A673 (cell line): ENCODE results near the gene ADAMTS10. TPM values are rescaled to one million over a fixed set of nuclear protein-coding genes. Genes with fewer than 3 reads are reported as not detected.

Source experiments
- BruUV-seq: library from RNA; stranded (reverse); fragments of 400-500 nt; replicated peaks from 2 replicates; lab custom pipeline; 2021; lab: Mats Ljungman, UMichigan
- CTCF ChIA-PET: fragments of 300-600 bp; sonication (Branson Sonifier 250); formaldehyde crosslinking; loops from one replicate; lab custom pipeline; 2022; ENCODE audit warnings: antibody characterized with exemption; lab: Charles Lee
- POLR2A ChIA-PET: fragments of 300-600 bp; sonication (Branson Sonifier 250); formaldehyde crosslinking; loops from one replicate; lab custom pipeline; 2022; ENCODE audit warnings: antibody characterized with exemption; ENCODE audit not compliant: low non-redundant PET; lab: Charles Lee
- DNase-seq: peaks from one replicate; pipeline ENCODE4 v3.0.0-alpha.2; 2015; ENCODE audit warnings: low spot score
- H3K27ac ChIP-seq: fragments of 200-600 bp; sonication (generic); 2 replicates; pipeline ENCODE4 v1.5.1; 2016; ENCODE audit warnings: mixed run types, low read depth, mild to moderate bottlenecking, mixed read lengths, antibody characterized with exemption, low read length; ENCODE audit not compliant: poor library complexity, severe bottlenecking
- H3K27me3 ChIP-seq: fragments of 200-600 bp; sonication (generic); replicated peaks from 2 replicates; pipeline ENCODE4 v1.6.1; 2017; ENCODE audit warnings: mixed run types, low read depth, mild to moderate bottlenecking, mixed read lengths, antibody characterized with exemption, low read length; ENCODE audit not compliant: insufficient read depth, poor library complexity
- H3K36me3 ChIP-seq: fragments of 200-600 bp; sonication (generic); 2 replicates; pipeline ENCODE4 v1.6.1; 2016; ENCODE audit warnings: mixed run types, mild to moderate bottlenecking, mixed read lengths, antibody characterized with exemption, low read length; ENCODE audit not compliant: insufficient read depth, poor library complexity, severe bottlenecking
- H3K4me1 ChIP-seq: fragments of 200-600 bp; sonication (generic); 2 replicates; pipeline ENCODE4 v1.6.1; 2017; ENCODE audit warnings: mixed run types, mild to moderate bottlenecking, mixed read lengths, antibody characterized with exemption, low read length; ENCODE audit not compliant: insufficient read depth, poor library complexity, severe bottlenecking
- H3K4me3 ChIP-seq: fragments of 200-600 bp; sonication (generic); 2 replicates; pipeline ENCODE4 v1.5.1; 2016; ENCODE audit warnings: low read depth, mixed run types, mild to moderate bottlenecking, mixed read lengths, low read length; ENCODE audit not compliant: poor library complexity, severe bottlenecking
- H3K9me3 ChIP-seq: fragments of 200-600 bp; sonication (generic); 2 replicates; pipeline ENCODE4 v1.6.1; 2016; ENCODE audit warnings: mixed run types, low read depth, mild to moderate bottlenecking, mixed read lengths, antibody characterized with exemption, low read length; ENCODE audit not compliant: poor library complexity, severe bottlenecking
- EZH2 ChIP-seq: fragments of 200-600 bp; sonication (generic); IDR thresholded peaks from 2 replicates; pipeline ENCODE4 v1.6.1; 2017; ENCODE audit warnings: borderline replicate concordance, low read depth, mild to moderate bottlenecking, mixed read lengths, antibody characterized with exemption, low read length; ENCODE audit not compliant: poor library complexity, severe bottlenecking
- intact Hi-C: fragments of 100-400 bp; cut with micrococcal nuclease; formaldehyde crosslinking; loops from one replicate; pipeline ENCODE4 v1.10.0; 2022; ENCODE audit not compliant: unreplicated experiment
- total RNA-seq: library from RNA; stranded (reverse); gene quantifications from 2 replicates; pipeline ENCODE4 v1.2.3, GENCODE V29; 2021
- TF ChIP-seq, protein P1 (sequence below): fragments of 300-800, 200-600 bp; sonication (generic); conservative IDR thresholded peaks from 2 replicates; pipeline ENCODE4 v1.5.1; 2017; ENCODE audit warnings: low read depth, mild to moderate bottlenecking, antibody characterized with exemption, low read length, moderate library complexity, mixed read lengths

The ADAMTS10 gene
- total RNA-seq, 1 experiment from 2014 or later, result 29.5 TPM

DNA sequence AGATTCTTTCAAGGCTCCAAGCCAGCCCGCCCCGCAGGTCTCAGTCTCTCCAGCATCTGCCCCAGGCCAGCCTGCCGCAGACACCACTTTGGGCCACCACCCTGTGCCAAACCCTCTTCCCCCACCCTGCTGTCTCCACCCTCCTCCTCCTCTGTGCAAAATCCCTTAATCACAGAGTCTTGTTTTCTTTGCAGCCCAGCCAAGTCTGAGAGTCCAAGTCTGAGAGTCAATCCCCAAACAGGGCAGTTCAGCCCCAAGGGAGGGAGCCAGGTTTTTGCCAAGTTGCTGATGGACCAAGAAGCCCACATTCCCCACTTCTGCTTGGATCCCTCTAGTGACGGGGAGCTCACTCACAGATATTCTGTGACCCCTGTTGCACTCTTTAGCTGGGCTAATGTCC is 3.1 kb downstream of the ADAMTS10 start:
- peaks cover 6% of the 10 kb centered on the region for H3K9me3 ChIP-seq
- intact Hi-C loops, result no loop called here
- no peak for TF ChIP-seq EZH2
- TF ChIP-seq, protein P1, sequence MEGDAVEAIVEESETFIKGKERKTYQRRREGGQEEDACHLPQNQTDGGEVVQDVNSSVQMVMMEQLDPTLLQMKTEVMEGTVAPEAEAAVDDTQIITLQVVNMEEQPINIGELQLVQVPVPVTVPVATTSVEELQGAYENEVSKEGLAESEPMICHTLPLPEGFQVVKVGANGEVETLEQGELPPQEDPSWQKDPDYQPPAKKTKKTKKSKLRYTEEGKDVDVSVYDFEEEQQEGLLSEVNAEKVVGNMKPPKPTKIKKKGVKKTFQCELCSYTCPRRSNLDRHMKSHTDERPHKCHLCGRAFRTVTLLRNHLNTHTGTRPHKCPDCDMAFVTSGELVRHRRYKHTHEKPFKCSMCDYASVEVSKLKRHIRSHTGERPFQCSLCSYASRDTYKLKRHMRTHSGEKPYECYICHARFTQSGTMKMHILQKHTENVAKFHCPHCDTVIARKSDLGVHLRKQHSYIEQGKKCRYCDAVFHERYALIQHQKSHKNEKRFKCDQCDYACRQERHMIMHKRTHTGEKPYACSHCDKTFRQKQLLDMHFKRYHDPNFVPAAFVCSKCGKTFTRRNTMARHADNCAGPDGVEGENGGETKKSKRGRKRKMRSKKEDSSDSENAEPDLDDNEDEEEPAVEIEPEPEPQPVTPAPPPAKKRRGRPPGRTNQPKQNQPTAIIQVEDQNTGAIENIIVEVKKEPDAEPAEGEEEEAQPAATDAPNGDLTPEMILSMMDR, result no peak
- no peaks in the 10 kb centered on the region for H3K27me3 ChIP-seq
- no TSS peak for BruUV-seq
- POLR2A ChIA-PET, result no interaction called here
- CTCF ChIA-PET, result interaction anchor here (0.5 kb wide), 1 partner anchor 14 kb away, joined by 4 read pairs; no protein-coding TSS in a partner anchor
- no peak for DNase-seq
- H3K4me1 ChIP-seq, result peaks cover 16% of the 10 kb centered on the region
- no peak overlapping the region for H3K27ac ChIP-seq
- H3K36me3 ChIP-seq, result peaks cover 15% of the 10 kb centered on the region
- H3K4me3 ChIP-seq, result no peak overlapping the region

- peaks cover 6% of the 10 kb centered on the region for H3K9me3 ChIP-seq
- TF ChIP-seq EZH2, result no peak
- TF ChIP-seq, protein P1, result no peak
- H3K4me1 ChIP-seq, result peaks cover 7% of the 10 kb centered on the region
- ChIA-PET POLR2A (interaction anchor here (0.7 kb wide), 1 partner anchor 161 kb away, joined by 3 read pairs; no protein-coding TSS in a partner anchor), CTCF (no interaction called here)
- no peak for DNase-seq
- no peaks in the 10 kb centered on the region for H3K27me3 ChIP-seq
- no TSS peak for BruUV-seq
- H3K4me3 ChIP-seq, result no peak overlapping the region
- H3K36me3 ChIP-seq, result peaks cover 20% of the 10 kb centered on the region
- intact Hi-C loops, result no loop called here
- H3K27ac ChIP-seq, result no peak overlapping the region
These were observed 5.0 kb downstream of the ADAMTS10 start for GRCh38 chr19:8605514-8605913.

DNA sequence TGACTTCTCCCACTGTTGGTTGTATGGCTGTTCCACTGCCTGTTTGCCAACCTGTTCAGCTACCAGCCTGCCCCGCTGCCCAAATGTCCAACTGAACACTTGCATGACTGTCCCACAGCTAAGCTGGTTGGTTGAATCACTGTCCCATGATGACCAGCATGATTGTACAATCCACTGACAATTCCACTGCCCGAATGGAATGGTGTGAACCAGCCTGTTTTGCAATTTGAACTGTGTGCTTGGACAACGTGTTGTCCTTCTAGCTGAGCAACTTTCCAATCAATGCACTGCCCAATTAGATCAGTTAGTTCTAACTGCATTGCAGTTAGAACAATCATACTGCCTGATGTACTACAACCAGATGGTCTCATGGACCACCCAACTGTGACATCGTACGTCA is 8.7 kb downstream of the ADAMTS10 start:
- Histone ChIP-seq H3K27ac (no peak overlapping the region), H3K4me1 (no peaks in the 10 kb centered on the region), H3K9me3 (peaks cover 6% of the 10 kb centered on the region), H3K36me3 (peaks cover 20% of the 10 kb centered on the region), H3K27me3 (no peaks in the 10 kb centered on the region), H3K4me3 (no peak overlapping the region)
- DNase-seq, result no peak
- BruUV-seq, result no TSS peak
- TF ChIP-seq, protein P1, result no peak
- no peak for TF ChIP-seq EZH2
- POLR2A ChIA-PET, result no interaction called here
- intact Hi-C loops, result no loop called here
- CTCF ChIA-PET, result no interaction called here
